ENCODE measurements around the gene CBX3. TPM values are rescaled to one million over a fixed set of nuclear protein-coding genes. Genes with fewer than 3 reads are reported as not detected.

The CBX3 gene
- total and polyA plus RNA-seq, 2 donors (not counting 1 experiment from before 2014, with no cell fraction given): 105 to 136 TPM

Other genes with a start within 250 kb of the CBX3 start
- 5.4 and 9.1 TPM in 2 replicates for gene NFE2L3, start 49.5 kb upstream of the CBX3 start, total RNA-seq
- 5.3 and 12.2 TPM in 2 replicates for gene NFE2L3, start 49.5 kb upstream of the CBX3 start, polyA plus RNA-seq
- gene HNRNPA2B1, start 999 bp upstream of the CBX3 start, total RNA-seq: 65.0 and 82.1 TPM in 2 replicates
- 428 and 602 TPM in 2 replicates for gene HNRNPA2B1, start 999 bp upstream of the CBX3 start, polyA plus RNA-seq
- under 0.01 and 0.26 TPM in 2 replicates for gene SNX10, start 90.1 kb downstream of the CBX3 start, total RNA-seq
- gene SNX10, start 90.1 kb downstream of the CBX3 start, polyA plus RNA-seq: 0.06 and 0.41 TPM in 2 replicates

All from fibroblast of lung (primary cell).